ENCODE data around the gene NEK6.

Gene NEK6

GRCh38 chr9:124386201-124386600 lies 128.5 kb downstream of the NEK6 start:
- DNase-seq (ENCODE audit: extremely low read depth, low read depth) = no peak
- TF ChIP-seq, protein P1, sequence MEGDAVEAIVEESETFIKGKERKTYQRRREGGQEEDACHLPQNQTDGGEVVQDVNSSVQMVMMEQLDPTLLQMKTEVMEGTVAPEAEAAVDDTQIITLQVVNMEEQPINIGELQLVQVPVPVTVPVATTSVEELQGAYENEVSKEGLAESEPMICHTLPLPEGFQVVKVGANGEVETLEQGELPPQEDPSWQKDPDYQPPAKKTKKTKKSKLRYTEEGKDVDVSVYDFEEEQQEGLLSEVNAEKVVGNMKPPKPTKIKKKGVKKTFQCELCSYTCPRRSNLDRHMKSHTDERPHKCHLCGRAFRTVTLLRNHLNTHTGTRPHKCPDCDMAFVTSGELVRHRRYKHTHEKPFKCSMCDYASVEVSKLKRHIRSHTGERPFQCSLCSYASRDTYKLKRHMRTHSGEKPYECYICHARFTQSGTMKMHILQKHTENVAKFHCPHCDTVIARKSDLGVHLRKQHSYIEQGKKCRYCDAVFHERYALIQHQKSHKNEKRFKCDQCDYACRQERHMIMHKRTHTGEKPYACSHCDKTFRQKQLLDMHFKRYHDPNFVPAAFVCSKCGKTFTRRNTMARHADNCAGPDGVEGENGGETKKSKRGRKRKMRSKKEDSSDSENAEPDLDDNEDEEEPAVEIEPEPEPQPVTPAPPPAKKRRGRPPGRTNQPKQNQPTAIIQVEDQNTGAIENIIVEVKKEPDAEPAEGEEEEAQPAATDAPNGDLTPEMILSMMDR (IDR thresholded peaks at IDR 0.05; ENCODE audit: low read depth, low read length) = no peak

- TF ChIP-seq, protein P1 (IDR thresholded peaks at IDR 0.05; ENCODE audit: low read depth, low read length) = no peak
- DNase-seq (ENCODE audit: extremely low read depth, low read depth) = no peak
Observed at GRCh38 chr9:124388275-124389048, 130.7 kb downstream of the NEK6 start.

- no peak for DNase-seq (ENCODE audit: extremely low read depth, low read depth)
Observed at GRCh38 chr9:124389146-124389939, 131.6 kb downstream of the NEK6 start.

GRCh38 chr9:124390794-124391658 lies 133.3 kb downstream of the NEK6 start:
- no peak for DNase-seq (ENCODE audit: extremely low read depth, low read depth)
- TF ChIP-seq, protein P1 (IDR thresholded peaks at IDR 0.05; ENCODE audit: low read depth, low read length) = no peak

More at GRCh38 chr9:124389146-124389939, 131.6 kb downstream of the NEK6 start:
- TF ChIP-seq, protein P1 (IDR thresholded peaks at IDR 0.05; ENCODE audit: low read depth, low read length) = no peak

DNA sequence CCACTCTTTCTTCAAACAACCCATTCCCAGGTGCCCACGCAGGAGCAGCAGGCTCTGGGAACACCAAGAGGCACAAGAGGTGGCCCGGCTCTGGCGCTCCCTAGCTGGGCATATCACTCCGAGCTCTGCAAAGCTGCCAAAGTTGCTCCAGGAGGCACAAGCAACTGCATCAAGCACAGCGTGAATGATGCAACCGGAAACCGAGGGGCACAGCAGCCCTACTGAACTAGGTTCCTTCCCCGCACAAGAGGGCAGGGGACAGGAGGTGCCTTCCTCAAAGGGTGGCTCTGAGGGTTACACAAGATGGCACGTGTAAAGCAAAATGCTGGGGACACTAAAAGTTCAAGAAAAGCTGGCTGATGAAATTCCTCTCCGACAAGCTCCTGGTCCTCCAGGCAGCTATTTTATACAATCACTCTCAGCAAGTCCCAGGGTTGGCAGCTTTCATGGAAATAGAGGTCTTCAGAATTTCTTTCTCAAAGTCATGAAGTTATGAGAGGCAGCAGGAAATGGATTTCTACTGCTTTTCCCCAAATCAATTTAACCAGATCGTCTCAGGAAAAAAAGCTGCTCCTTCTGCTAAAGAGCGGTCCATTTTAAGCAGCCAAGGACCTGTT lies 134.6 kb downstream of the NEK6 start:
- no peak for DNase-seq (ENCODE audit: extremely low read depth, low read depth)
- TF ChIP-seq, protein P1 (IDR thresholded peaks at IDR 0.05; ENCODE audit: low read depth, low read length) = no peak

DNA sequence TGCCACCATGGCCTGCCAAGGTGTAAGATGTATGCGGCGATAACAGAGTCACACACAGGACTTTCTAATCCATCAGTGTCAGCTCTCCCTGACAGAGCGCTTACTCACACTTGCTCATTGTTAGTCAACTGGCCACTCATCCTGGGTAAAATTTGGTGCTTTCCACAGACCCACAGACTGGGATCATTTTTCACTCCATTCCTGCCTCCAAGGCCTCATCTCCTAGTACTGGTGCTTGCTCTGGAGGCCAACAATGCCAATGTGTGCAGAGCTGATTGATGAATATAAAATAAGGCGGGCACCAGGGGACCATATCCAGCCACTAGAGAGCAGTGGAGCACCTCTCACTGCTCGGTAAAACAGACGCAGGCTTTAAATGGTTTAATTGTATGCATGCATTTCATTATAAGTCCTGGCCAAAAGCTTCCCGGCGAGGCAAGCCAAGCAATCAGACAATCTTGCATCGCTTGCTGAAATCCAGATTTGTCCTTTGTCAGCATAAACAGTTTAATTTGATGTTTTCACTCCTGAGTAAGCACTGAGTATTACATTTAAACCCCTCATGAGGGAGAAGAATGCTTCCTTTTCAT lies 135.2 kb downstream of the NEK6 start:
- TF ChIP-seq, protein P1 (IDR thresholded peaks at IDR 0.05; ENCODE audit: low read depth, low read length) = peak; percentile 71
- peak; percentile 73 for DNase-seq (ENCODE audit: extremely low read depth, low read depth)
